ENCODE measurements around the gene SOWAHA.

- TF ChIP-seq POLR2A (IDR thresholded peaks at IDR 0.05), result no peak
- TF ChIP-seq CTCF (IDR thresholded peaks at IDR 0.05), result no peak
- TF ChIP-seq POLR2AphosphoS5 (IDR thresholded peaks at IDR 0.05), result no peak
Observed at GRCh38 chr5:132832612-132833011, 19.5 kb downstream of the SOWAHA start.
